Astrocyte of the spinal cord (primary cell): ENCODE results near the gene OTOL1.

Experiments
- DNase-seq: peaks from one replicate; pipeline ENCODE4 v3.0.0; 2011; ENCODE audit warnings: low read depth, low spot score
- H3K4me3 ChIP-seq: 2 replicates; pipeline ENCODE4 v1.5.1; 2011; ENCODE audit warnings: low read depth, mild to moderate bottlenecking, low read length, moderate library complexity
- CTCF ChIP-seq: IDR thresholded peaks from 2 replicates; pipeline ENCODE4 v1.5.1; 2012; ENCODE audit warnings: low read depth, mild to moderate bottlenecking, low read length, inconsistent platforms
- in situ Hi-C: cut with HindIII; loops from 2 replicates; pipeline ENCODE4 v1.10.0; 2017; ENCODE audit warnings: low sequenced_read_pairs

OTOL1 gene

GRCh38 chr3:161496508-161496907, at the start of gene OTOL1:
Gene OTOL1 (plus strand): TSS chr3:161496808. CDS start chr3:161496808, 0 bp downstream.
- TF ChIP-seq CTCF, result no peak
- no peak within 1 kb of the TSS for H3K4me3 ChIP-seq
- DNase-seq, result no peak
- in situ Hi-C loops, result no loop called here

- TF ChIP-seq CTCF, result no peak
- in situ Hi-C loops, result no loop called here
- no peak overlapping the region for H3K4me3 ChIP-seq
- no peak for DNase-seq
These were observed 46.8 kb upstream of the OTOL1 start for GRCh38 chr3:161449785-161450184.

- in situ Hi-C loops, result no loop called here
- no peak overlapping the region for H3K4me3 ChIP-seq
- no peak for DNase-seq
- TF ChIP-seq CTCF, result no peak
These were observed 44.4 kb upstream of the OTOL1 start for GRCh38 chr3:161452179-161452578.

- in situ Hi-C loops, result no loop called here
- DNase-seq, result no peak
These were observed 42.0 kb upstream of the OTOL1 start for GRCh38 chr3:161454615-161455014.

GRCh38 chr3:161455962-161456361, 40.6 kb upstream of the OTOL1 start:
- DNase-seq, result no peak
- TF ChIP-seq CTCF, result no peak

More at GRCh38 chr3:161454615-161455014, 42.0 kb upstream of the OTOL1 start:
- no peak overlapping the region for H3K4me3 ChIP-seq
- TF ChIP-seq CTCF, result no peak

GRCh38 chr3:161462138-161462537, 34.5 kb upstream of the OTOL1 start:
- no peak for DNase-seq
- TF ChIP-seq CTCF, result no peak
- no peak overlapping the region for H3K4me3 ChIP-seq
- in situ Hi-C loops, result no loop called here

More at GRCh38 chr3:161455962-161456361, 40.6 kb upstream of the OTOL1 start:
- in situ Hi-C loops, result no loop called here
- H3K4me3 ChIP-seq, result no peak overlapping the region

- DNase-seq, result no peak
- H3K4me3 ChIP-seq, result no peak overlapping the region
- TF ChIP-seq CTCF, result no peak
- in situ Hi-C loops, result no loop called here
These were observed 25.4 kb upstream of the OTOL1 start for GRCh38 chr3:161471211-161471610.
